ENCODE measurements around the gene TMSB15A.
"Not testable (repeated sequence)": the region's sequence is repeated elsewhere in the genome, so short reads cannot be mapped to it uniquely, and the experiment has no call there.

TMSB15A gene

GRCh38 chrX:102515975-102516941 is at the start of gene TMSB15A:
TMSB15A (minus strand) TSS chrX:102516739.
- Mint-ChIP-seq H3K4me3 (peak within 1 kb of the TSS; percentile 85 to 90), H3K4me1 (peaks cover 5% of the 10 kb centered on the region), H3K27me3 (peaks cover 25% of the 10 kb centered on the region), H3K27ac (no peak within 1 kb of the TSS), H3K9me3 (no peaks in the 10 kb centered on the region)
- peak; percentile 28 to 34 for DNase-seq
- peak; percentile 95 for ATAC-seq

GRCh38 chrX:102560423-102561068 is 44.0 kb upstream of the TMSB15A start:
- no peaks in the 10 kb centered on the region for H3K9me3 Mint-ChIP-seq
- no peaks in the 10 kb centered on the region for H3K27me3 Mint-ChIP-seq
- H3K4me1 Mint-ChIP-seq, result no peaks in the 10 kb centered on the region
- DNase-seq (no peak), ATAC-seq (peak; percentile 40)
- no peak overlapping the region for H3K27ac Mint-ChIP-seq
- no peak overlapping the region for H3K4me3 Mint-ChIP-seq

GRCh38 chrX:102558607-102559006 is 42.1 kb upstream of the TMSB15A start:
- Mint-ChIP-seq H3K27ac (no peak overlapping the region), H3K4me1 (no peaks in the 10 kb centered on the region), H3K9me3 (no peaks in the 10 kb centered on the region), H3K27me3 (no peaks in the 10 kb centered on the region), H3K4me3 (no peak overlapping the region)
- no peak for ATAC-seq
- DNase-seq, result no peak

GRCh38 chrX:102548231-102548630 is 31.7 kb upstream of the TMSB15A start:
- H3K27me3 Mint-ChIP-seq, result peaks cover 11% of the 10 kb centered on the region
- DNase-seq (no peak), ATAC-seq (no peak)
- H3K4me3 Mint-ChIP-seq, result no peak overlapping the region
- H3K4me1 Mint-ChIP-seq, result no peaks in the 10 kb centered on the region
- H3K27ac Mint-ChIP-seq, result no peak overlapping the region
- no peaks in the 10 kb centered on the region for H3K9me3 Mint-ChIP-seq

- no peaks in the 10 kb centered on the region for H3K4me1 Mint-ChIP-seq
- H3K9me3 Mint-ChIP-seq, result no peaks in the 10 kb centered on the region
- peaks cover 11% of the 10 kb centered on the region for H3K27me3 Mint-ChIP-seq
- DNase-seq, result peak; percentile 7 to 36
- H3K4me3 Mint-ChIP-seq, result peak overlapping the region; percentile 85 to 90
- ATAC-seq, result peak; percentile 83
- H3K27ac Mint-ChIP-seq, result peak overlapping the region; percentile 94 to 96
Observed at GRCh38 chrX:102546828-102547493, 30.4 kb upstream of the TMSB15A start.

GRCh38 chrX:102546175-102546574 is 29.6 kb upstream of the TMSB15A start:
- not testable (repeated sequence) for H3K9me3 Mint-ChIP-seq, ATAC-seq, H3K4me1 Mint-ChIP-seq, DNase-seq
- Mint-ChIP-seq H3K27me3 (peaks cover 11% of the 10 kb centered on the region), H3K4me3 (peak overlapping the region; percentile 21 to 90), H3K27ac (peak overlapping the region in 1 of 2 donors; percentile 33)

GRCh38 chrX:102535958-102536357 is 19.4 kb upstream of the TMSB15A start:
- Mint-ChIP-seq H3K4me1 (no peaks in the 10 kb centered on the region), H3K27me3 (peaks cover 17% of the 10 kb centered on the region), H3K27ac (no peak overlapping the region), H3K9me3 (no peaks in the 10 kb centered on the region), H3K4me3 (no peak overlapping the region)
- DNase-seq, result no peak
- no peak for ATAC-seq

GRCh38 chrX:102517326-102517725 is 787 bp upstream of the TMSB15A start:
- Mint-ChIP-seq H3K27me3 (peaks cover 25% of the 10 kb centered on the region), H3K9me3 (no peaks in the 10 kb centered on the region), H3K27ac (no peak overlapping the region), H3K4me3 (peak overlapping the region in 1 of 2 donors; percentile 90), H3K4me1 (peaks cover 5% of the 10 kb centered on the region)
- ATAC-seq, result peak; percentile 16
- DNase-seq, result no peak

- ATAC-seq, result no peak
- Mint-ChIP-seq H3K9me3 (no peaks in the 10 kb centered on the region), H3K4me3 (no peak overlapping the region), H3K4me1 (peaks cover 5% of the 10 kb centered on the region), H3K27ac (no peak overlapping the region), H3K27me3 (peaks cover 32% of the 10 kb centered on the region)
- no peak for DNase-seq
Observed at GRCh38 chrX:102514536-102514935, 2.0 kb downstream of the TMSB15A start.

GRCh38 chrX:102498732-102499131 is 17.8 kb downstream of the TMSB15A start:
- Mint-ChIP-seq H3K27ac (no peak overlapping the region), H3K27me3 (no peaks in the 10 kb centered on the region), H3K4me1 (no peaks in the 10 kb centered on the region), H3K9me3 (no peaks in the 10 kb centered on the region), H3K4me3 (no peak overlapping the region)
- ATAC-seq, result no peak
- DNase-seq, result no peak

- H3K9me3 Mint-ChIP-seq, result no peaks in the 10 kb centered on the region
- no peak overlapping the region for H3K27ac Mint-ChIP-seq
- no peaks in the 10 kb centered on the region for H3K4me1 Mint-ChIP-seq
- ATAC-seq, result no peak
- no peak for DNase-seq
- no peak overlapping the region for H3K4me3 Mint-ChIP-seq
- H3K27me3 Mint-ChIP-seq, result no peaks in the 10 kb centered on the region
Observed at GRCh38 chrX:102491766-102492165, 24.8 kb downstream of the TMSB15A start.

- not testable (repeated sequence) for ATAC-seq, H3K9me3 Mint-ChIP-seq, H3K4me3 Mint-ChIP-seq, DNase-seq, H3K27me3 Mint-ChIP-seq, H3K27ac Mint-ChIP-seq, H3K4me1 Mint-ChIP-seq
Observed at GRCh38 chrX:102478765-102479164, 37.8 kb downstream of the TMSB15A start.

- not testable (repeated sequence) for H3K9me3 Mint-ChIP-seq, H3K4me3 Mint-ChIP-seq, H3K27me3 Mint-ChIP-seq, DNase-seq, H3K27ac Mint-ChIP-seq, H3K4me1 Mint-ChIP-seq, ATAC-seq
Observed at GRCh38 chrX:102471762-102472220, 44.7 kb downstream of the TMSB15A start, which contains the start of gene TCP11X2. TCP11X2 (minus strand) TSS chrX:102471812.

- not testable (repeated sequence) for H3K4me3 Mint-ChIP-seq, ATAC-seq, H3K27ac Mint-ChIP-seq, DNase-seq, H3K27me3 Mint-ChIP-seq, H3K9me3 Mint-ChIP-seq, H3K4me1 Mint-ChIP-seq
Observed at GRCh38 chrX:102470215-102470614, 46.3 kb downstream of the TMSB15A start.

Measured in stimulated activated naive CD8-positive, alpha-beta T cell treated with anti-CD3 and anti-CD28 coated beads, Interleukin-15, amount 100 ng/mL, for 72 hours (primary cell).